Loucy (cell line): ENCODE measurements around the gene MYO1E.

Source experiments
- H2AFZ ChIP-seq: fragments of 200-600 bp; sonication (generic); 2 replicates; pipeline ENCODE4 v1.6.0; 2016; ENCODE audit warnings: antibody characterized with exemption, mild to moderate bottlenecking, low read length, moderate library complexity
- H3F3A ChIP-seq: fragments of 200-600 bp; 2 replicates; pipeline ENCODE4 v1.6.0; 2016; ENCODE audit warnings: antibody characterized with exemption, low read depth, mild to moderate bottlenecking
- H3K27me3 ChIP-seq: fragments of 200-600 bp; sonication (generic); 2 replicates; pipeline ENCODE4 v1.6.1; 2014; ENCODE audit warnings: low read length, mild to moderate bottlenecking; ENCODE audit not compliant: insufficient read depth, poor library complexity, severe bottlenecking
- H3K36me3 ChIP-seq: fragments of 200-600 bp; sonication (generic); 2 replicates; pipeline ENCODE4 v1.6.1; 2016; ENCODE audit warnings: low read length; ENCODE audit not compliant: insufficient read depth
- H3K4me1 ChIP-seq: fragments of 200-600 bp; sonication (generic); 2 replicates; pipeline ENCODE4 v1.5.1; 2014; ENCODE audit warnings: low read length, mild to moderate bottlenecking; ENCODE audit not compliant: insufficient read depth, poor library complexity, severe bottlenecking
- H3K4me2 ChIP-seq: fragments of 200-600 bp; sonication (generic); 2 replicates; pipeline ENCODE4 v1.6.0; 2014; ENCODE audit warnings: antibody characterized with exemption, low read length, low read depth, mild to moderate bottlenecking; ENCODE audit not compliant: poor library complexity, severe bottlenecking
- H3K4me3 ChIP-seq: fragments of 200-600 bp; sonication (generic); 2 replicates; pipeline ENCODE4 v1.5.1; 2014; ENCODE audit warnings: low read length, mild to moderate bottlenecking, mixed read lengths; ENCODE audit not compliant: poor library complexity, severe bottlenecking
- H3K79me2 ChIP-seq: fragments of 200-600 bp; sonication (generic); 2 replicates; pipeline ENCODE4 v1.6.1; 2014; ENCODE audit warnings: low read length; ENCODE audit not compliant: insufficient read depth
- H3K9ac ChIP-seq: fragments of 200-600 bp; sonication (generic); 2 replicates; pipeline ENCODE4 v1.6.0; 2014; ENCODE audit warnings: mild to moderate bottlenecking, low read depth, low read length, moderate library complexity; ENCODE audit not compliant: poor library complexity, severe bottlenecking
- H3K9me2 ChIP-seq: fragments of 200-600 bp; sonication (generic); replicated peaks from 2 replicates; pipeline ENCODE4 v1.6.1; 2016; ENCODE audit warnings: low read depth, low read length, mixed read lengths
- H3K9me3 ChIP-seq: fragments of 200-600 bp; sonication (generic); 2 replicates; pipeline ENCODE4 v1.6.1; 2014; ENCODE audit warnings: mild to moderate bottlenecking, antibody characterized with exemption, low read length, low read depth; ENCODE audit not compliant: insufficient read depth
- H4K20me1 ChIP-seq: fragments of 200-600 bp; sonication (generic); 2 replicates; pipeline ENCODE4 v1.6.0; 2014; ENCODE audit warnings: antibody characterized with exemption, low read length, mild to moderate bottlenecking; ENCODE audit not compliant: insufficient read depth, poor library complexity, severe bottlenecking
- EZH2phosphoT487 ChIP-seq: fragments of 200-600 bp; IDR thresholded peaks from 2 replicates; pipeline ENCODE4 v1.6.1; 2018; ENCODE audit warnings: antibody characterized with exemption, mild to moderate bottlenecking, moderate library complexity, borderline replicate concordance
- TF ChIP-seq, protein P1 (sequence below): fragments of 200-600 bp; sonication (generic); conservative IDR thresholded peaks from 2 replicates; pipeline ENCODE4 v1.5.1; 2014; ENCODE audit warnings: mild to moderate bottlenecking, antibody characterized with exemption, low read length

MYO1E gene

GRCh38 chr15:59373215-59373614 lies 544 bp upstream of the MYO1E start:
- H3K4me1 ChIP-seq: no peaks in the 10 kb centered on the region
- H3K9ac ChIP-seq: no peak overlapping the region
- TF ChIP-seq EZH2phosphoT487: no peak
- TF ChIP-seq, protein P1, sequence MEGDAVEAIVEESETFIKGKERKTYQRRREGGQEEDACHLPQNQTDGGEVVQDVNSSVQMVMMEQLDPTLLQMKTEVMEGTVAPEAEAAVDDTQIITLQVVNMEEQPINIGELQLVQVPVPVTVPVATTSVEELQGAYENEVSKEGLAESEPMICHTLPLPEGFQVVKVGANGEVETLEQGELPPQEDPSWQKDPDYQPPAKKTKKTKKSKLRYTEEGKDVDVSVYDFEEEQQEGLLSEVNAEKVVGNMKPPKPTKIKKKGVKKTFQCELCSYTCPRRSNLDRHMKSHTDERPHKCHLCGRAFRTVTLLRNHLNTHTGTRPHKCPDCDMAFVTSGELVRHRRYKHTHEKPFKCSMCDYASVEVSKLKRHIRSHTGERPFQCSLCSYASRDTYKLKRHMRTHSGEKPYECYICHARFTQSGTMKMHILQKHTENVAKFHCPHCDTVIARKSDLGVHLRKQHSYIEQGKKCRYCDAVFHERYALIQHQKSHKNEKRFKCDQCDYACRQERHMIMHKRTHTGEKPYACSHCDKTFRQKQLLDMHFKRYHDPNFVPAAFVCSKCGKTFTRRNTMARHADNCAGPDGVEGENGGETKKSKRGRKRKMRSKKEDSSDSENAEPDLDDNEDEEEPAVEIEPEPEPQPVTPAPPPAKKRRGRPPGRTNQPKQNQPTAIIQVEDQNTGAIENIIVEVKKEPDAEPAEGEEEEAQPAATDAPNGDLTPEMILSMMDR: no peak
- no peaks in the 10 kb centered on the region for H3K9me2 ChIP-seq
- no peaks in the 10 kb centered on the region for H3K36me3 ChIP-seq
- H3K27me3 ChIP-seq: no peaks in the 10 kb centered on the region
- no peaks in the 10 kb centered on the region for H3F3A ChIP-seq
- no peak overlapping the region for H2AFZ ChIP-seq
- H3K4me3 ChIP-seq: no peak overlapping the region
- H3K4me2 ChIP-seq: no peak overlapping the region
- no peaks in the 10 kb centered on the region for H4K20me1 ChIP-seq
- H3K79me2 ChIP-seq: no peaks in the 10 kb centered on the region
- H3K9me3 ChIP-seq: no peaks in the 10 kb centered on the region

DNA sequence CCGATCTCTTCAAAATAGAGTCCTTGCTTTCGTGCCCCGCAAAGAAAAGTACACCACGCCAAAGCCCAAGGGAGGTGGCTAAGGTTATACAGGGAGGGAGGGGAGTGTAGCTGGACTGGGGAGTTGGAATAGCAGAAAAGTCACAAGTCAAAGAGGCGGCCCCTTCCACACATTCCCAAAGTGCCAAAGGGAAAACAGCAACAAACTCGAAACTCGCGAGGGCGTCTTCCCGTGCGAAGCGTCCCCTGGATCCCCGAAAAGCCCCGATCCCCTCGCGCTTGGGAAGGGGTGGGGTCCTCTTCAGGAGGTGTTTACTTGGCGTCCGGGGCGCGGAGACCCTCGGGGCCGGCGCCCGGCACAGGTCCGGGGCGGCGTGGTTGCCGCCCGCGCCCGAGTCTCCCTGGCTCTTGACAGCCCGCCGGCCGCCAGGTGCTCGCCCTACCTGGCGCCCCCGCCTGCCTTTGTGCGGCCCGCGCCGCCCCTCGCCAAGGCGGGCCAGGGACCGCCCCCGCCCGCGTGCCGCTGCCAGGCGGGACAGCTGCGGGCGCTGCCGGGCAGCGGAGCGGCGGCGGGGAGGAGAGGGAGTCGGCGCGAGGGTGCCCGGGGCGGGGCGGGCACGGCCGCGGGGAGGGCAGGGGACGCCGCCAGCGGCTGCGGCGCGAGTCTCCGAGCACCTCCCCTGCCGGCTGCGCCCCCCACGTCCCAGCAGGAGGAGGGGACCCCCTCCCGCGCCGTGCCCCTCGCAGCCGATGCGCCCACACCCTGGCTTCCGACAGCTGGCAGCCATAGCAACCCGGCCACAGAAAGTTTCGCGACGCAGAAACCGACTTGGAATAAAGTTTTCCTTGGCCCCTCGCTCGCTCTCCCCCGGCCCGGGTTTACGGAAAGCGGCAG lies 966 bp downstream of the MYO1E start:
- Histone ChIP-seq H3K4me2 (no peak overlapping the region), H3K4me3 (no peak overlapping the region), H3K9me3 (no peaks in the 10 kb centered on the region), H3K9me2 (no peaks in the 10 kb centered on the region), H3K36me3 (no peaks in the 10 kb centered on the region), H3K9ac (no peak overlapping the region), H3K4me1 (no peaks in the 10 kb centered on the region), H2AFZ (no peak overlapping the region), H4K20me1 (no peaks in the 10 kb centered on the region), H3K27me3 (no peaks in the 10 kb centered on the region), H3F3A (no peaks in the 10 kb centered on the region), H3K79me2 (no peaks in the 10 kb centered on the region)
- TF ChIP-seq, protein P1: no peak
- TF ChIP-seq EZH2phosphoT487: no peak

- Histone ChIP-seq H3K9ac (no peak overlapping the region), H3K79me2 (no peaks in the 10 kb centered on the region), H3F3A (no peaks in the 10 kb centered on the region), H3K9me2 (no peaks in the 10 kb centered on the region), H3K9me3 (no peaks in the 10 kb centered on the region), H3K4me2 (no peak overlapping the region), H3K4me3 (no peak overlapping the region), H3K36me3 (no peaks in the 10 kb centered on the region), H3K27me3 (no peaks in the 10 kb centered on the region), H4K20me1 (no peaks in the 10 kb centered on the region), H3K4me1 (no peaks in the 10 kb centered on the region), H2AFZ (no peak overlapping the region)
- no peak for TF ChIP-seq EZH2phosphoT487
- TF ChIP-seq, protein P1: no peak
These were observed 3.1 kb downstream of the MYO1E start for GRCh38 chr15:59369597-59369996.
